GM12801 (cell line): Measurements from ENCODE around the gene MAB21L4.

ENCODE experiments used
- CTCF ChIP-seq: IDR thresholded peaks from one replicate; pipeline ENCODE4 v1.5.1; 2011; ENCODE audit warnings: control low read depth; ENCODE audit not compliant: insufficient read length; ENCODE audit errors: extremely low read depth

MAB21L4 gene

GRCh38 chr2:240858871-240859270 is 37.1 kb downstream of the MAB21L4 start:
- TF ChIP-seq CTCF: no peak

GRCh38 chr2:240858321-240858720 is 37.6 kb downstream of the MAB21L4 start:
- no peak for TF ChIP-seq CTCF

GRCh38 chr2:240857039-240858008 is 38.6 kb downstream of the MAB21L4 start:
- no peak for TF ChIP-seq CTCF

GRCh38 chr2:240856151-240856980 is 39.6 kb downstream of the MAB21L4 start:
- no peak for TF ChIP-seq CTCF

- TF ChIP-seq CTCF: no peak
Measured at GRCh38 chr2:240855670-240856069, 40.3 kb downstream of the MAB21L4 start.

GRCh38 chr2:240852671-240853314 is 43.2 kb downstream of the MAB21L4 start:
- TF ChIP-seq CTCF: no peak
